ENCODE results near the gene PRKRIP1. TPM values are rescaled to one million over a fixed set of nuclear protein-coding genes. Genes with fewer than 3 reads are reported as not detected.
A peak's percentile ranks its signal among the peaks of the same experiment; 100 is the strongest.

Gene PRKRIP1
- total RNA-seq, 5 donors from 2014 or later (not counting 1 experiment from before 2014, with no cell fraction given): 37.1 to 56.2 (median 48.3) TPM

DNA sequence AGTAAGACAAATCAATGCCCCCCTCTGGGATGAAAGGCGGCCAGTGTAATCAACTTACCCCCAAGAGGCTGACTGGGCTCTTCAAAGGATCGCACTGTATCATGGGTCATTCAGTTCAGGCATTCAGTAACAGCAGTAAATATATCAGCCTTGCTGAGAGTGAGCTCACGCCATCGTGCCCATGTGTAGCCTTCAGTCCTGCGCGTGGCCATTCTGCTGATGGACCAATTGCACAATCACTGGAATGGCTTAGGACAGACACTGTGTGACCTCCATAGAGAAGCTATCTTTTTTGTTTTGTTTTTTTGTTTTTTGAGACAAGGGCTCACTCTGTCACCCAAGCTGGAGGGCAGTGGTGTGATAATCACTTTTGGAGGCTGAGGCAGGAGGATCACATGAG is 9.1 kb upstream of the PRKRIP1 start:
- no peak overlapping the region for H3K27ac ChIP-seq (ENCODE audit: low read length)
- no peak overlapping the region for H3K4me3 ChIP-seq (ENCODE audit: control insufficient read depth in 1 of 2, extremely low read depth in 1 of 2, low read length in 1 of 2)
- no peaks in the 10 kb centered on the region for H3K27me3 ChIP-seq (replicated peaks in 1 of 2; ENCODE audit: control insufficient read depth in 2 of 2, extremely low read depth in 1 of 2, insufficient read depth in 2 of 2, low read length in 1 of 2)
- no peaks in the 10 kb centered on the region for H3K27me3 Mint-ChIP-seq
- ChIA-PET CTCF (interaction anchor here in 1 of 2 donors (0.6 kb wide), 1 partner anchor 1631 kb away, joined by 3 read pairs; no protein-coding TSS in a partner anchor), POLR2A (no interaction called here)
- no peaks in the 10 kb centered on the region for H3K9me3 Mint-ChIP-seq
- peaks cover 0 to 9% of the 10 kb centered on the region in 2 donors for H3K36me3 ChIP-seq (ENCODE audit: control insufficient read depth in 2 of 2, extremely low read depth in 1 of 2, insufficient read depth in 1 of 2, low read length in 1 of 2)
- H3K4me1 Mint-ChIP-seq: no peaks in the 10 kb centered on the region
- no peak for DNase-seq
- H3K27ac Mint-ChIP-seq: peak overlapping the region in 1 of 2 donors; percentile 22
- no peak for ATAC-seq (replicated peaks in 1 of 4)
- WGBS (ENCODE audit: insufficient coverage): 100% methylated on average over 5 of the region's 6 CpGs
- peaks cover 4% of the 10 kb centered on the region for H3K36me3 Mint-ChIP-seq
- peaks cover 0 to 2% of the 10 kb centered on the region in 2 experiments for H3K4me1 ChIP-seq (ENCODE audit: control insufficient read depth in 1 of 2, extremely low read depth in 1 of 2, insufficient read depth in 2 of 2, low read length in 2 of 2)
- no peaks in the 10 kb centered on the region for H3K9me3 ChIP-seq
- no peak overlapping the region for H3K4me3 Mint-ChIP-seq

DNA sequence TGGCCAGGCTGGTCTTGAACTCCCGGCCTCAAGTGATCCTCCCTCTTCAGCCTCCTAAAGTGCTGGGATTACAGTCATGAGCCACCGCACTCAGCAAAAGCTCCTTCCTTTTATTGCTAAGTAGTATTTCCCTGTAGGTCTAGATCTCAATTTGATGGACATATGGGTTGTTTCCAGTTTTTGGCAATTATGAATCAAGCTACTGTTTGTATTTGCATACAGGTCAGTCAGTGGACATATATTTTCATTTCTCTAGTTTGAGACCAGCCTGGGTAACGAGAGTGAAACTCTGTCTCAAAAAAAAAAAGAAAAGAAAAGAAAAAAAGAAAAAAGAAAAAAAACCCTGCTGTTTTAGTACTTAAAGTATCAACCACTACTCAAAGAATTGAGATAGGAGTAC is 6.4 kb upstream of the PRKRIP1 start:
- no CpG with 5 or more reads among the region's 3 CpGs for WGBS (ENCODE audit: insufficient coverage)
- DNase-seq (no peak), ATAC-seq (replicated peaks in 1 of 4) (no peak)
- Mint-ChIP-seq H3K27ac (no peak overlapping the region), H3K9me3 (no peaks in the 10 kb centered on the region), H3K4me1 (no peaks in the 10 kb centered on the region), H3K4me3 (no peak overlapping the region), H3K27me3 (no peaks in the 10 kb centered on the region), H3K36me3 (peaks cover 3% of the 10 kb centered on the region)
- Histone ChIP-seq H3K27me3 (replicated peaks in 1 of 2; ENCODE audit: control insufficient read depth in 2 of 2, extremely low read depth in 1 of 2, insufficient read depth in 2 of 2, low read length in 1 of 2) (no peaks in the 10 kb centered on the region), H3K27ac (ENCODE audit: low read length) (no peak overlapping the region), H3K9me3 (no peaks in the 10 kb centered on the region), H3K4me1 (ENCODE audit: control insufficient read depth in 1 of 2, extremely low read depth in 1 of 2, insufficient read depth in 2 of 2, low read length in 2 of 2) (peaks cover 0 to 2% of the 10 kb centered on the region in 2 experiments), H3K4me3 (ENCODE audit: control insufficient read depth in 1 of 2, extremely low read depth in 1 of 2, low read length in 1 of 2) (no peak overlapping the region), H3K36me3 (ENCODE audit: control insufficient read depth in 2 of 2, extremely low read depth in 1 of 2, insufficient read depth in 1 of 2, low read length in 1 of 2) (peaks cover 0 to 9% of the 10 kb centered on the region in 2 donors)
- CTCF ChIA-PET: interaction anchor here (0.7 to 1.5 kb wide), 4 partner anchors 15 to 99 kb away, joined by 3 to 5 read pairs (median 4); no protein-coding TSS in a partner anchor
- POLR2A ChIA-PET: no interaction called here

DNA sequence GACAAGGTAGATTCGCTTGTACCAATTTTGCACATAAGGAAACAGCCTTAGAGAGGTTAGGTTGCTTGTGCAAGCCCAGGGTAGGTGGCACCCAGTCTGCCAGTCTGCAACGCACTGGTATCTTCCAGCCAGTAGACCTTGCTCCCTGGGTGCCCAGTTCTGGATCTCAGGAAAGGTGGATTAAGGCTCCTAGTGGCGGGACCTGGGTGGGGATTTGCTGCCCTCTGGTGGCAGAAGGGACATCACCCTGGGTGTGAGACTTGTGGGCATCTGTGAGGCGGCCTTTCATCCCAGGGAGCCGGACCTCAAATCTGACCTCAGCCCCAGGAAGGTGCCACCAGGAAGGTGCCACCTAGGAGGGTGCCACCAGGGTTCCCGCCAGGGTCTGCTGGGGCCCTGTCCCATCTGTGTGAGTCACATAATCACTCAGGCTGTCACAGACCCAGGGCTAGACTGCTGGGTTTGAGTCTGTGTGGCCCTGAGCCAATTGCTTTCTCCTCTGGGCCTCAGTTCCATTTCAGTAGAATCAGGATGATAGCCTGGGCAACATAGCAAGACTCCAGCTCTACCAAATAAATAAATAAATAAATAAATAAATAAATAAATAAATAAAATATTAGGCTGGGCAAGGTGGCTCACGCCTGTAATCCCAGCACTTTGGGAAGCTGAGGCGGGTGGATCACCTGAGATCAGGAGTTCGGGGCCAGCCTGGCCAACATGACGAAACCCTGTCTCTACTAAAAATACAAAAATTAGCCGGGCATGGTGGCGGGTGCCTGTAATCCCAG is 5.3 kb upstream of the PRKRIP1 start:
- H3K9me3 ChIP-seq: no peaks in the 10 kb centered on the region
- WGBS (ENCODE audit: insufficient coverage): 58% methylated on average over 5 of the region's 12 CpGs

DNA sequence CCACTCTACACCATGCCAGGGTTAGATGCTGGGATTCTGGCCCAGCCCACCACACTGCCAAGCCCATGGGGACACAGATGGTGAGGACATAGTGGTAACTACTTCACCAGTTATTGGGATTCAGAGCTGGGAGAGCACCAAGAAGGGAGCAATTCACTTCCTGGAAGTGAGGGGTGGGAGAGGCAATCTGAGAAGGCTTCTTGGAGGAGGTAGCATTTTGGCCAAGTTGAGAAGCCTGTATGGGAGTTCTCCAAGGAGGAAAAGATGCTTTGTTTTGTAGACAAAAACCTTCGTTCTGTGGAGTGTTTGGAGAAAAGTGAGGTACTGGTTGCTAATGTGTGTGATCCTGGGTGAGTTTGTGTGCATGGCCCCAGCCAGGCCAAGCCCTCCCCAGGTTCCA is 3.8 kb upstream of the PRKRIP1 start:
- ChIA-PET POLR2A (no interaction called here), CTCF (interaction anchor here (0.6 to 1.8 kb wide), 6 partner anchors 13 to 1236 kb away, joined by 3 to 5 read pairs (median 4); no protein-coding TSS in a partner anchor)
- no peaks in the 10 kb centered on the region for H3K9me3 Mint-ChIP-seq
- H3K36me3 Mint-ChIP-seq: no peaks in the 10 kb centered on the region
- H3K4me1 ChIP-seq (ENCODE audit: control insufficient read depth in 1 of 2, extremely low read depth in 1 of 2, insufficient read depth in 2 of 2, low read length in 2 of 2): peaks cover 8 to 19% of the 10 kb centered on the region in 2 experiments
- peaks cover 0 to 3% of the 10 kb centered on the region in 2 donors for H3K36me3 ChIP-seq (ENCODE audit: control insufficient read depth in 2 of 2, extremely low read depth in 1 of 2, insufficient read depth in 1 of 2, low read length in 1 of 2)
- WGBS (ENCODE audit: insufficient coverage): no CpG with 5 or more reads among the region's 1 CpG
- H3K4me1 Mint-ChIP-seq: peaks cover 18 to 20% (median 18%) of the 10 kb centered on the region in 3 donors
- no peaks in the 10 kb centered on the region for H3K27me3 ChIP-seq (replicated peaks in 1 of 2; ENCODE audit: control insufficient read depth in 2 of 2, extremely low read depth in 1 of 2, insufficient read depth in 2 of 2, low read length in 1 of 2)
- H3K27me3 Mint-ChIP-seq: no peaks in the 10 kb centered on the region
- H3K4me3 Mint-ChIP-seq: no peak overlapping the region
- H3K27ac ChIP-seq (ENCODE audit: low read length): no peak overlapping the region
- no peak overlapping the region for H3K4me3 ChIP-seq (ENCODE audit: control insufficient read depth in 1 of 2, extremely low read depth in 1 of 2, low read length in 1 of 2)
- H3K9me3 ChIP-seq: no peaks in the 10 kb centered on the region
- DNase-seq (no peak), ATAC-seq (replicated peaks in 1 of 4) (no peak)
- H3K27ac Mint-ChIP-seq: no peak overlapping the region

More for the DNA sequence above, 5.3 kb upstream of the PRKRIP1 start:
- Histone ChIP-seq H3K4me3 (ENCODE audit: control insufficient read depth in 1 of 2, extremely low read depth in 1 of 2, low read length in 1 of 2) (no peak overlapping the region), H3K27me3 (replicated peaks in 1 of 2; ENCODE audit: control insufficient read depth in 2 of 2, extremely low read depth in 1 of 2, insufficient read depth in 2 of 2, low read length in 1 of 2) (no peaks in the 10 kb centered on the region), H3K27ac (ENCODE audit: low read length) (no peak overlapping the region), H3K4me1 (ENCODE audit: control insufficient read depth in 1 of 2, extremely low read depth in 1 of 2, insufficient read depth in 2 of 2, low read length in 2 of 2) (peaks cover 0 to 9% of the 10 kb centered on the region in 2 experiments), H3K36me3 (ENCODE audit: control insufficient read depth in 2 of 2, extremely low read depth in 1 of 2, insufficient read depth in 1 of 2, low read length in 1 of 2) (peaks cover 0 to 6% of the 10 kb centered on the region in 2 donors)
- Mint-ChIP-seq H3K4me1 (peaks cover 5 to 6% (median 6%) of the 10 kb centered on the region in 3 donors), H3K27me3 (no peaks in the 10 kb centered on the region), H3K9me3 (no peaks in the 10 kb centered on the region), H3K27ac (no peak overlapping the region), H3K4me3 (no peak overlapping the region), H3K36me3 (no peaks in the 10 kb centered on the region)
- POLR2A ChIA-PET: no interaction called here
- CTCF ChIA-PET: interaction anchor here (0.7 to 1.4 kb wide), 5 partner anchors 11 to 111 kb away, joined by 3 to 6 read pairs (median 5); no protein-coding TSS in a partner anchor
- ATAC-seq (replicated peaks in 1 of 4): peak; percentile 57 to 78 (median 64)
- peak in 34 of 35 experiments; percentile 19 to 81 (median 56) for DNase-seq

DNA sequence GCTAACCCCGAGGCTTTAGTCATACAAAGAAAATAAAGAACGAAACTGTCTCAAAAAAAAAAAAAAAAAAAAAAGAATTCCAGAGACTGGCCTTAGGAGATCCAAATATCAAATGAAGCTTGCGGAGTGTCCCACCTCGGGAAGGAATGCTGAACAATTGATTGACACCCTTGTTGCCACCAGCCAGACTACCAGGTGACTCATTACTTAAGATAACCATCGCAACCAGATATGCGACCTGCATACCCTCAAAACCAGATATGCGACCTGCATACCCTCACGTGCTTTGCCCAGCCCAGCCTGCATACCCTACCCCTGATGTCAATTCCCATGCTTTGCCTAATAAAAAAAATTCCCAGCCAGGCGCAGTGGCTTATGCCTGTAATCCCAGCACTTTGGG is 2.7 kb upstream of the PRKRIP1 start:
- no peak overlapping the region for H3K4me3 ChIP-seq (ENCODE audit: control insufficient read depth in 1 of 2, extremely low read depth in 1 of 2, low read length in 1 of 2)
- no peaks in the 10 kb centered on the region for H3K27me3 Mint-ChIP-seq
- H3K27ac ChIP-seq (ENCODE audit: low read length): no peak overlapping the region
- POLR2A ChIA-PET: interaction anchor here in 1 of 2 donors (0.7 kb wide), 1 partner anchor 1808 kb away, joined by 6 read pairs; no protein-coding TSS in a partner anchor
- H3K36me3 ChIP-seq (ENCODE audit: control insufficient read depth in 2 of 2, extremely low read depth in 1 of 2, insufficient read depth in 1 of 2, low read length in 1 of 2): peaks cover 0 to 3% of the 10 kb centered on the region in 2 donors
- no peak overlapping the region for H3K4me3 Mint-ChIP-seq
- CTCF ChIA-PET: interaction anchor here (0.6 to 1.2 kb wide), 4 partner anchors 8 to 113 kb away, joined by 3 to 7 read pairs (median 6); no protein-coding TSS in a partner anchor
- no peaks in the 10 kb centered on the region for H3K27me3 ChIP-seq (replicated peaks in 1 of 2; ENCODE audit: control insufficient read depth in 2 of 2, extremely low read depth in 1 of 2, insufficient read depth in 2 of 2, low read length in 1 of 2)
- DNase-seq (no peak), ATAC-seq (replicated peaks in 1 of 4) (no peak)
- WGBS (ENCODE audit: insufficient coverage): 98% methylated on average over 5 of the region's 9 CpGs
- no peaks in the 10 kb centered on the region for H3K9me3 ChIP-seq
- no peaks in the 10 kb centered on the region for H3K36me3 Mint-ChIP-seq
- H3K9me3 Mint-ChIP-seq: no peaks in the 10 kb centered on the region
- peaks cover 11 to 26% of the 10 kb centered on the region in 2 experiments for H3K4me1 ChIP-seq (ENCODE audit: control insufficient read depth in 1 of 2, extremely low read depth in 1 of 2, insufficient read depth in 2 of 2, low read length in 2 of 2)
- H3K27ac Mint-ChIP-seq: no peak overlapping the region
- peaks cover 20 to 25% (median 24%) of the 10 kb centered on the region in 3 donors for H3K4me1 Mint-ChIP-seq

DNA sequence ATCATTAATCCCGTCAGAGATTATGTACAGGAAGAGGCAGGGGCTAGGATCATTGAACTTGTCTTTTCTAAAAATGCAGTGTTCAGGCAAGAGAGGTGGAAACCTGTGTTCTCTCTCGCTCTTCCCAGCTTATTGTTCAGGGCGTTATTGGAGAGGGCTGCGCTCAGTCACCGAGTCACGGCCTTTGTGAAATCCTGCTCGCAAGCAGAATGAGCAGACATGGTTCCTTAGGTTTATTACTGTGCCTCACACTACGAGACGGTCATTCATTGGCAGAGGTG is 631 bp upstream of the PRKRIP1 start:
- DNase-seq (no peak), ATAC-seq (replicated peaks in 1 of 4) (peak in 1 of 4 experiments; percentile 3)
- Histone ChIP-seq H3K36me3 (ENCODE audit: control insufficient read depth in 2 of 2, extremely low read depth in 1 of 2, insufficient read depth in 1 of 2, low read length in 1 of 2) (peaks cover 8 to 16% of the 10 kb centered on the region in 2 donors), H3K27ac (ENCODE audit: low read length) (peak overlapping the region; percentile 30), H3K4me1 (ENCODE audit: control insufficient read depth in 1 of 2, extremely low read depth in 1 of 2, insufficient read depth in 2 of 2, low read length in 2 of 2) (peaks cover 11 to 26% of the 10 kb centered on the region in 2 experiments), H3K9me3 (no peaks in the 10 kb centered on the region), H3K27me3 (replicated peaks in 1 of 2; ENCODE audit: control insufficient read depth in 2 of 2, extremely low read depth in 1 of 2, insufficient read depth in 2 of 2, low read length in 1 of 2) (no peaks in the 10 kb centered on the region), H3K4me3 (ENCODE audit: control insufficient read depth in 1 of 2, extremely low read depth in 1 of 2, low read length in 1 of 2) (peak overlapping the region; percentile 89 to 99)
- CTCF ChIA-PET: interaction anchor here in 1 of 2 donors (0.6 to 1.3 kb wide), 5 partner anchors 16 to 710 kb away, joined by 3 to 5 read pairs (median 4); no protein-coding TSS in a partner anchor
- peak overlapping the region; percentile 90 to 93 (median 91) for H3K4me3 Mint-ChIP-seq
- no peaks in the 10 kb centered on the region for H3K9me3 Mint-ChIP-seq
- peaks cover 22 to 25% (median 24%) of the 10 kb centered on the region in 3 donors for H3K4me1 Mint-ChIP-seq
- POLR2A ChIA-PET: interaction anchor here (1.0 to 1.1 kb wide), 3 partner anchors 31 to 37 kb away, joined by 3 to 4 read pairs (median 3); no protein-coding TSS in a partner anchor
- H3K27me3 Mint-ChIP-seq: no peaks in the 10 kb centered on the region
- H3K36me3 Mint-ChIP-seq: peaks cover 9% of the 10 kb centered on the region
- 26% methylated on average over 8 of the region's 9 CpGs for WGBS (ENCODE audit: insufficient coverage)
- peak overlapping the region; percentile 96 to 97 for H3K27ac Mint-ChIP-seq
